Mesothelial cell of epicardium (in vitro differentiated cells): ENCODE data around the gene SEMA5A. TPM values are rescaled to one million over a fixed set of nuclear protein-coding genes. Genes with fewer than 3 reads are reported as not detected.

ENCODE experiments used
- DNase-seq, 2 experiments: peaks; one replicate each; pipeline ENCODE4 v3.0.0; 2021; ENCODE audit warnings: low spot score in 2 of 2; ENCODE audit not compliant: unreplicated experiment in 2 of 2
- H3K27ac Mint-ChIP-seq: 2 replicates; pipeline ENCODE4 v1.8.0; 2021; ENCODE audit warnings: mixed read lengths
- H3K27me3 Mint-ChIP-seq: 2 replicates; pipeline ENCODE4 v1.8.0; 2021; ENCODE audit warnings: low read depth, mixed read lengths
- H3K36me3 Mint-ChIP-seq: 2 replicates; pipeline ENCODE4 v1.8.0; 2021; ENCODE audit warnings: mixed read lengths
- H3K4me1 Mint-ChIP-seq: 2 replicates; pipeline ENCODE4 v1.8.0; 2021; ENCODE audit warnings: mixed read lengths
- H3K4me3 Mint-ChIP-seq: 2 replicates; pipeline ENCODE4 v1.8.0; 2021; ENCODE audit warnings: mild to moderate bottlenecking, moderate library complexity, mixed read lengths
- H3K9me3 Mint-ChIP-seq: 2 replicates; pipeline ENCODE4 v1.8.0; 2021; ENCODE audit warnings: mixed read lengths
- total RNA-seq: library from RNA; stranded (reverse); gene quantifications from 3 replicates; pipeline ENCODE4 v1.2.1, GENCODE V29; 2021
- TF ChIP-seq, protein P1 (sequence below): fragments of 200-600 bp; sonication (generic); IDR thresholded peaks from one replicate; pipeline ENCODE4 v1.5.0; 2021; ENCODE audit warnings: antibody characterized with exemption; ENCODE audit not compliant: unreplicated experiment

The SEMA5A gene
- total RNA-seq, 1 donor from 2014 or later, result 26.7 TPM

DNA sequence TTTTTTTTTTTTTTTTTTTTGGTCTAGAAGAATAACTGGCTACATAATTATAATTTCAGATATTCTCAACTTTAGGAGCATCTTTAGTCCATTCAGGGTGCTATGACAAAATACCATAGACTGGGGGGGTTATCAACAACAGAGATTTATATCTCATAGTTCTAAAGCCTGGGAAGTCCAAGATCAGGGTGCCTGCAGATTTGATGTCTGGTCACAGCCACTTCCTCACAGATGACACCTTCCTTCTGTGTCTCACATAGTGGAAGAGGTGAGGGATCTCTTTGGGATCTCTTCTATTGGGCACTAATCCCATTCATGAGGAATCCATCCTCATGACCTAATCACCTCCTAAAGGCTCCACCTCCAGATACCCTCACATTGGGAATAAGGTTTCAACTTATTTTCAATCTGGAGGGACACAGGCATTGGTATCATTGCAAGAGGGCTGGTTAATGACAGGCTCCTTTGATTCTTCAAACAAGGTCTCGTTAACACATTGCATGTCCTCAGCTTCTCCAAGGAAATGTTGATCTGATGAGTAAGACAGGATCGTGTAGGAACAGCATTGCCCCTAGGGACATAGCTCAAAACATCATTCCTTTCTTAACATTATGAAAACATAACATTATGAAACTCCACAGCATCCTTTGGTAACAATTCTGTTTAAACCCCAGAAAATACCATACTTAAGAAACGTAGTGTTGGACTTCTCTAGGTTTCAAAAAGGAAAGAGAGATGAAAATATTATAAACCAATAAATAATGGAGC is 372.4 kb downstream of the SEMA5A start:
- Mint-ChIP-seq H3K36me3 (peaks cover 9% of the 10 kb centered on the region), H3K27ac (no peak overlapping the region), H3K4me3 (no peak overlapping the region), H3K9me3 (peaks cover 17% of the 10 kb centered on the region), H3K4me1 (no peaks in the 10 kb centered on the region), H3K27me3 (no peaks in the 10 kb centered on the region)
- TF ChIP-seq, protein P1, sequence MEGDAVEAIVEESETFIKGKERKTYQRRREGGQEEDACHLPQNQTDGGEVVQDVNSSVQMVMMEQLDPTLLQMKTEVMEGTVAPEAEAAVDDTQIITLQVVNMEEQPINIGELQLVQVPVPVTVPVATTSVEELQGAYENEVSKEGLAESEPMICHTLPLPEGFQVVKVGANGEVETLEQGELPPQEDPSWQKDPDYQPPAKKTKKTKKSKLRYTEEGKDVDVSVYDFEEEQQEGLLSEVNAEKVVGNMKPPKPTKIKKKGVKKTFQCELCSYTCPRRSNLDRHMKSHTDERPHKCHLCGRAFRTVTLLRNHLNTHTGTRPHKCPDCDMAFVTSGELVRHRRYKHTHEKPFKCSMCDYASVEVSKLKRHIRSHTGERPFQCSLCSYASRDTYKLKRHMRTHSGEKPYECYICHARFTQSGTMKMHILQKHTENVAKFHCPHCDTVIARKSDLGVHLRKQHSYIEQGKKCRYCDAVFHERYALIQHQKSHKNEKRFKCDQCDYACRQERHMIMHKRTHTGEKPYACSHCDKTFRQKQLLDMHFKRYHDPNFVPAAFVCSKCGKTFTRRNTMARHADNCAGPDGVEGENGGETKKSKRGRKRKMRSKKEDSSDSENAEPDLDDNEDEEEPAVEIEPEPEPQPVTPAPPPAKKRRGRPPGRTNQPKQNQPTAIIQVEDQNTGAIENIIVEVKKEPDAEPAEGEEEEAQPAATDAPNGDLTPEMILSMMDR, result no peak
- DNase-seq, result no peak

DNA sequence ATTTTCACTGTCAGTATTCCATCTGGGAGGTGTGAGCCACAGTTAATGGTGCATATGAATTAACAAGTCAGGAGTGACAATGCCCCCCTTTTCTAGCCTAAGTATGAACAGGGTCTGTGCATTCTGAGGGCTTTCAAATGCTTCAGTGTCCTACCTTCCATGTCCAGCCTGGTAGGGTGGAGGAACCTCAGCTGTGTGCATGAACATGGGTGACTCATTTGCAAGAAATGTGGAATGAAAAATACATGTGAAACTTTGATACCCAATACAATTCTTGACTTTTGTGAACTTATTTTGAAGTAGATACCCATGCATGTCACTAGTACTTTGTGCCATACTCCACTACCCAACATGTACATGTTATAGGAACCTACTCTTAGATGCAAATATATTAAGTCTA is 375.8 kb downstream of the SEMA5A start:
- no peaks in the 10 kb centered on the region for H3K4me1 Mint-ChIP-seq
- DNase-seq, result no peak
- H3K9me3 Mint-ChIP-seq, result peaks cover 5% of the 10 kb centered on the region
- TF ChIP-seq, protein P1, result no peak
- peaks cover 3% of the 10 kb centered on the region for H3K36me3 Mint-ChIP-seq
- no peak overlapping the region for H3K4me3 Mint-ChIP-seq
- no peaks in the 10 kb centered on the region for H3K27me3 Mint-ChIP-seq
- H3K27ac Mint-ChIP-seq, result no peak overlapping the region

DNA sequence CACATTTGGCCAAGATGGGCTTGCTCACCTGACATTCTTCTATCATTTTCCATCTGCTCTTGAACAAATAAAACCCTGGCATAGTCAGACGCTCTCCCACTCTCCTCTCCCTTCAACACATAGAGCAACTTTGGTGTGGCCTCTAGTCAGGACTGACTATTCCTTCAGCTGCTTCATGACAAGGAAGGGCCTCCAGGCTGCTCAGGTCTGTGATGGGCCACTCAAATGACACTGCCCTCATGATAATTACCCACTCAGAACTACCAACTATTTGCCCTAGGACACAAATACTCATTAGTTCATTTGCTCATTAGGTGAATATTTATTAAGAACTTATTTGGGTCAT is 376.3 kb downstream of the SEMA5A start:
- Mint-ChIP-seq H3K9me3 (peaks cover 5% of the 10 kb centered on the region), H3K27me3 (no peaks in the 10 kb centered on the region), H3K4me1 (no peaks in the 10 kb centered on the region), H3K36me3 (peaks cover 3% of the 10 kb centered on the region), H3K4me3 (no peak overlapping the region), H3K27ac (no peak overlapping the region)
- no peak for DNase-seq
- TF ChIP-seq, protein P1, result no peak

DNA sequence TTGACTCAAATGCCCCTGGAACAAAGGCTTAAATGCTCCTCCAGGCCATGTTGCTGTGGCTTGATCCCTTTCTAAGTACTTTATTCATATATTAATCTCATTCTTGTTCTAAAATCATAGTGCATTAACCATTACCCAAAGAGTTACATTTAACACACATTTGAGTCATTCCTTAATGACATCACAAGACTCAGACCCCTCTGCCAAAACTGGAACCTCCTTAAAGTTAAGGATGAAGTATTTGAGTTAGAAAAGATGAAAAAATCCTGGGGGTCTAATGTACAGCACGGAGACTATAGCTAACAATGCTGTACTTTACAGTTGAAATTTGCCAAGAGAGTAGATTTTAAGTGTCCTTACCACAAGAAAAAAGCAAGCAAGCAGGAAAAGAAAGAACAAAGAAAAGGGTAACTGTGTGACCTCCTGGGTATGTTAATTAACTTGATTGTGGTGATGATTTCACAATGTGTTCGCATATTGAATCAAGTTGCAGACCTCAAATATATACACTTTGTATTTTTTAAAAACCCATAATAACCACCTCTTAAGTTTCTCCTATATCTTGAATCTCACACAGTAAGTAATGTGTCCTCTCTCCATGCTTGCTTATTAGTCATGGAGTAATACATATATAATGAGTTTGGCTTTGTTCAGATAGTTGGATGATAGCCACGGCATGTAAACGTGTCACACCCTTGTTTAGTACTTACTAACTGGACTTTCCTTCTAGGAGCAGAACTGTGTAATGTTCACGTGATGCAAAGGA is 376.9 kb downstream of the SEMA5A start:
- no peak overlapping the region for H3K4me3 Mint-ChIP-seq
- H3K27me3 Mint-ChIP-seq, result no peaks in the 10 kb centered on the region
- no peak overlapping the region for H3K27ac Mint-ChIP-seq
- DNase-seq, result no peak
- H3K9me3 Mint-ChIP-seq, result peaks cover 5% of the 10 kb centered on the region
- no peaks in the 10 kb centered on the region for H3K4me1 Mint-ChIP-seq
- peaks cover under 1% of the 10 kb centered on the region for H3K36me3 Mint-ChIP-seq
- TF ChIP-seq, protein P1, result no peak

DNA sequence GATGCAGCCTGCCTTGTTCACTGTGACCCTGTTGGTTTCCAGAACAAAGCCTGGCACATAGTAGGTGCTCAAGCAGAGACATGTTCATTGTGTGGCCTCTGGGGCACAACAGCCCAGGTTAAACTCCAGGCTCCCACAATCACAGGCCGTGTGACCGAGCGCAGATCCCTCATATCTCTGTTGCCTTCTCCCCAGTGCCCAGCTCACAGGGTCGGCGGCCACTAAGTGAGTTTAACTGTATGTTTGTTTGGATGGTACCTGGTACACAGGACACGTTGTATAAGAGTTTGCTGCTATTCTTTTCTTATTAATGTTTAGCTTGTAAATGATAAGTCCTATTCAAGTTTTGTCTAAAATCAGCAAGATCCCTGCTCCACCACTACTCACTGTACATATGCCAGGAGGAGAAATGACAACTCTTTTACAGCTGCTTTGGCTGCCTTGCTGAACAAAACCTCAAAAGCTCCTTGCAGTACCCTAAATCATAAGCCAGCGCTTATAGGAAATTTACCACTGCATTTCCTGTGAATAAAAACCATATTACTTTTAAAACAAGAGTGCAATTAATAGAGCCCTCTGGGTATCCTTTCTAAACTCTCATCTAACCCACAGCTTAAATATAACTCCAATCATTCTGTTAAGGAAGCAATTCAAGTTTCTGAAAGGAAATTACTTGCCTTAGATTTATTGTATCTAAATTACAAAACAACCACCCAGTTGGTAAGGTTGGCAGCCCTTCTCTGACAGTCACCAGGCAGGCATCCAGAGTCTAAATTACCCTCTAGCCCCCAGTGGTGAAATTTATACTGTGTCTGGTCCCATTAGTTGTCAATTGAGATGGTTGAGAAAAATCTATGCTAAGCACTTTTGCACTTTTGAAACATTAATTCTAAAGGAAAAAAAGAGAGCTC is 379.4 kb downstream of the SEMA5A start:
- Mint-ChIP-seq H3K27ac (no peak overlapping the region), H3K4me1 (no peaks in the 10 kb centered on the region), H3K36me3 (no peaks in the 10 kb centered on the region), H3K27me3 (no peaks in the 10 kb centered on the region), H3K9me3 (peaks cover 4% of the 10 kb centered on the region), H3K4me3 (no peak overlapping the region)
- DNase-seq, result no peak
- TF ChIP-seq, protein P1, result no peak
